Gastrocnemius medialis (tissue), 4 donors: ENCODE data around the gene PHIP.

Experiments
- POLR2A ChIP-seq, 2 donors: fragments of 450-650 bp; IDR thresholded peaks; one replicate each; pipeline ENCODE4 v1.6.1; 2017; ENCODE audit warnings: antibody characterized with exemption in 2 of 2, mild to moderate bottlenecking in 2 of 2, moderate library complexity in 2 of 2
- TF ChIP-seq, protein P1 (sequence below), 5 experiments: fragments of 450-650 bp in 3 of 5; fragments of 200-600 bp in 2 of 5; sonication (generic) in 2 of 5; IDR thresholded peaks in 4 of 5; conservative IDR thresholded peaks in 1 of 5; 1 replicate in 4 of 5; 2 replicates in 1 of 5; pipeline ENCODE4 v1.5.1; 2016 to 2019; ENCODE audit warnings: antibody characterized with exemption in 5 of 5, mild to moderate bottlenecking in 3 of 5, moderate library complexity in 3 of 5

DNA sequence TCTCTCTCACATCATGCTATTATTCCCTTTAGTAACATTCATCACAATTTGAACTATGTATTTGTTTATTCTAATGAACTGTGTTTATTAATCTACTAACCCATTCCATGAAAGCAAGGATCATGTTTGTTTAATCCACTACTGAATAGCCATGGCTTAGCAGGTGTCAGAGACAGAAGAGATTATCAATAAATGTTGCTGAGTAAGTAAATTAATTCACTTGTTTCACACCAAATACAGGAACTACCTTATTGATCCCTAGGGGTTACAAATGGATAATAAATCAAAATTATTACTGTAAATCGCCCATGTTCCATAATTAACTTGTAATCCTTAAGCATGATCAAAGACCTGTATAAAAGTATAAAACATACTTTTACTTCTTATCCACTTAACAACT is 76.6 kb downstream of the PHIP start:
- TF ChIP-seq, protein P1, sequence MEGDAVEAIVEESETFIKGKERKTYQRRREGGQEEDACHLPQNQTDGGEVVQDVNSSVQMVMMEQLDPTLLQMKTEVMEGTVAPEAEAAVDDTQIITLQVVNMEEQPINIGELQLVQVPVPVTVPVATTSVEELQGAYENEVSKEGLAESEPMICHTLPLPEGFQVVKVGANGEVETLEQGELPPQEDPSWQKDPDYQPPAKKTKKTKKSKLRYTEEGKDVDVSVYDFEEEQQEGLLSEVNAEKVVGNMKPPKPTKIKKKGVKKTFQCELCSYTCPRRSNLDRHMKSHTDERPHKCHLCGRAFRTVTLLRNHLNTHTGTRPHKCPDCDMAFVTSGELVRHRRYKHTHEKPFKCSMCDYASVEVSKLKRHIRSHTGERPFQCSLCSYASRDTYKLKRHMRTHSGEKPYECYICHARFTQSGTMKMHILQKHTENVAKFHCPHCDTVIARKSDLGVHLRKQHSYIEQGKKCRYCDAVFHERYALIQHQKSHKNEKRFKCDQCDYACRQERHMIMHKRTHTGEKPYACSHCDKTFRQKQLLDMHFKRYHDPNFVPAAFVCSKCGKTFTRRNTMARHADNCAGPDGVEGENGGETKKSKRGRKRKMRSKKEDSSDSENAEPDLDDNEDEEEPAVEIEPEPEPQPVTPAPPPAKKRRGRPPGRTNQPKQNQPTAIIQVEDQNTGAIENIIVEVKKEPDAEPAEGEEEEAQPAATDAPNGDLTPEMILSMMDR (IDR thresholded peaks at IDR 0.05 in 4 of 5, conservative IDR thresholded peaks at IDR 0.05 in 1 of 5): no peak
- no peak for TF ChIP-seq POLR2A (IDR thresholded peaks at IDR 0.05)
